GM12892 (cell line): ENCODE measurements around the gene TTC17.
"Not testable (repeated sequence)": the region's sequence is repeated elsewhere in the genome, so short reads cannot be mapped to it uniquely, and the experiment has no call there.

Source experiments
- DNase-seq: peaks from one replicate; pipeline ENCODE4 v3.0.0; 2011; ENCODE audit not compliant: insufficient read length
- FAIRE-seq: peaks from 2 replicates; lab custom pipeline; 2011; peaks lifted over from hg19 to GRCh38; lab: Jason Lieb, UNC
- POLR2A ChIP-seq: IDR thresholded peaks from 2 replicates; pipeline ENCODE4 v1.6.1; 2011; ENCODE audit warnings: low read depth, low read length, control low read depth
- POLR2AphosphoS5 ChIP-seq: IDR thresholded peaks from 2 replicates; pipeline ENCODE4 v1.6.1; 2011; ENCODE audit warnings: low read depth, low read length, control low read depth
- TAF1 ChIP-seq: IDR thresholded peaks from 2 replicates; pipeline ENCODE4 v1.6.1; 2011; ENCODE audit warnings: low read depth, mild to moderate bottlenecking, control low read depth, low read length, borderline replicate concordance

The TTC17 gene

GRCh38 chr11:43427971-43428370 is 69.3 kb downstream of the TTC17 start:
- TF ChIP-seq POLR2AphosphoS5 (no peak), TAF1 (no peak), POLR2A (no peak)
- DNase-seq = no peak
- no peak for FAIRE-seq

- DNase-seq, FAIRE-seq: not testable (repeated sequence)
These were observed 72.2 kb downstream of the TTC17 start for GRCh38 chr11:43430916-43431315.

- no peak for DNase-seq
- FAIRE-seq = no peak
- no peak for TF ChIP-seq POLR2A
- TF ChIP-seq TAF1 = no peak
- no peak for TF ChIP-seq POLR2AphosphoS5
These were observed 76.2 kb downstream of the TTC17 start for GRCh38 chr11:43434893-43435292.

- DNase-seq = no peak
- no peak for FAIRE-seq
These were observed 81.8 kb downstream of the TTC17 start for GRCh38 chr11:43440486-43440885.

GRCh38 chr11:43443811-43444210 is 85.1 kb downstream of the TTC17 start:
- FAIRE-seq = no peak
- TF ChIP-seq TAF1 = no peak
- no peak for DNase-seq

More at GRCh38 chr11:43440486-43440885, 81.8 kb downstream of the TTC17 start:
- TF ChIP-seq POLR2AphosphoS5 (no peak), TAF1 (no peak), POLR2A (no peak)

- FAIRE-seq (no peak), DNase-seq (no peak)
- no peak for TF ChIP-seq TAF1
These were observed 88.4 kb downstream of the TTC17 start for GRCh38 chr11:43447151-43447550.

- DNase-seq = no peak
- TF ChIP-seq TAF1 = no peak
- TF ChIP-seq POLR2A = no peak
- TF ChIP-seq POLR2AphosphoS5 = no peak
- no peak for FAIRE-seq
These were observed 99.8 kb downstream of the TTC17 start for GRCh38 chr11:43458486-43458885.

GRCh38 chr11:43459246-43459645 is 100.5 kb downstream of the TTC17 start:
- DNase-seq (no peak), FAIRE-seq (no peak)
- no peak for TF ChIP-seq POLR2A
- TF ChIP-seq POLR2AphosphoS5 = no peak
- no peak for TF ChIP-seq TAF1

- no peak for FAIRE-seq
- TF ChIP-seq POLR2AphosphoS5 (no peak), TAF1 (no peak), POLR2A (no peak)
- DNase-seq = no peak
These were observed 103.6 kb downstream of the TTC17 start for GRCh38 chr11:43462359-43462758.

- FAIRE-seq (no peak), DNase-seq (no peak)
- no peak for TF ChIP-seq POLR2AphosphoS5
- no peak for TF ChIP-seq POLR2A
- TF ChIP-seq TAF1 = no peak
These were observed 109.2 kb downstream of the TTC17 start for GRCh38 chr11:43467958-43468357.

GRCh38 chr11:43477491-43477890 is 118.8 kb downstream of the TTC17 start:
- not testable (repeated sequence) for DNase-seq, FAIRE-seq

- DNase-seq (no peak), FAIRE-seq (no peak)
- TF ChIP-seq TAF1 (no peak), POLR2AphosphoS5 (no peak), POLR2A (no peak)
These were observed 127.4 kb downstream of the TTC17 start for GRCh38 chr11:43486141-43486540.

GRCh38 chr11:43489869-43490465 is 131.2 kb downstream of the TTC17 start:
- DNase-seq (no peak), FAIRE-seq (no peak)
- TF ChIP-seq POLR2A (no peak), POLR2AphosphoS5 (no peak), TAF1 (no peak)
